Measurements from ENCODE around the gene SELENOK. TPM values are rescaled to one million over a fixed set of nuclear protein-coding genes. Genes with fewer than 3 reads are reported as not detected.

SELENOK gene
- total and polyA plus RNA-seq, 2 of the 13 experiments (the other 11 are each of a cell fraction or from before 2014, with no cell fraction given): 67.0 to 81.0 TPM

- TF ChIP-seq ZHX2 (IDR thresholded peaks at IDR 0.05; ENCODE audit: low read depth): no peak
- no peak for TF ChIP-seq ZHX2 (CRISPR knock-in tag; IDR thresholded peaks at IDR 0.05; ENCODE audit: borderline replicate concordance)
- TF ChIP-seq KDM3A (CRISPR knock-in tag; IDR thresholded peaks at IDR 0.05; ENCODE audit: low read depth): peak; percentile 94
- TF ChIP-seq MTA1 (CRISPR knock-in tag; IDR thresholded peaks at IDR 0.05; ENCODE audit: borderline replicate concordance): no peak
- no peak; the same call in 1 of the 2 replicates for TF ChIP-seq ZSCAN25 (CRISPR knock-in tag; IDR thresholded peaks at IDR 0.05)
- TF ChIP-seq BCL3 (CRISPR knock-in tag; IDR thresholded peaks at IDR 0.05): peak; percentile 88
- TF ChIP-seq NFIB (CRISPR knock-in tag; IDR thresholded peaks at IDR 0.05; ENCODE audit: borderline replicate concordance): no peak
- TF ChIP-seq E2F2 (CRISPR knock-in tag; IDR thresholded peaks at IDR 0.05; ENCODE audit: borderline replicate concordance): peak; percentile 84; the same call in 1 of the 2 replicates
- 0 out of 2 replicates have a peak, but pooled peaks have one; percentile 77 for TF ChIP-seq ZNF672 (CRISPR knock-in tag; IDR thresholded peaks at IDR 0.05)
- no peak for TF ChIP-seq FOXK1 (CRISPR knock-in tag; IDR thresholded peaks at IDR 0.05; ENCODE audit: borderline replicate concordance, low read depth)
- peak; percentile 58; the same call in 1 of the 2 replicates for TF ChIP-seq ZBTB34 (CRISPR knock-in tag; IDR thresholded peaks at IDR 0.05)
- peak; percentile 95 for TF ChIP-seq SALL2 (CRISPR knock-in tag; IDR thresholded peaks at IDR 0.05)
- TF ChIP-seq ZBTB2 (CRISPR knock-in tag; IDR thresholded peaks at IDR 0.05; ENCODE audit: low read depth): peak; percentile 66; the same call in 1 of the 2 replicates
- peak; percentile 89; the same call in 1 of the 2 replicates for TF ChIP-seq SNAPC5 (CRISPR knock-in tag; IDR thresholded peaks at IDR 0.05; ENCODE audit: borderline replicate concordance)
- TF ChIP-seq THAP11 (CRISPR knock-in tag; IDR thresholded peaks at IDR 0.05): peak; percentile 67
- no peak for TF ChIP-seq MAFK (conservative IDR thresholded peaks at IDR 0.05 in 1 of 2, IDR thresholded peaks at IDR 0.05 in 1 of 2; ENCODE audit: low read length in 2 of 2)
Measured at GRCh38 chr3:53846134-53846850, 45.4 kb downstream of the SELENOK start, which contains the start of the genes CHDH and IL17RB (continued).
